Measurements from ENCODE around the gene ZNF417. TPM values are rescaled to one million over a fixed set of nuclear protein-coding genes. Genes with fewer than 3 reads are reported as not detected.
"Not testable (repeated sequence)": the region's sequence is repeated elsewhere in the genome, so short reads cannot be mapped to it uniquely, and the experiment has no call there.

The ZNF417 gene
- total and polyA plus RNA-seq, 2 donors (not counting 3 experiments of a cell fraction or from before 2014, with no cell fraction given), result 3.1 to 17.8 TPM

GRCh38 chr19:57886046-57886445, 30.3 kb downstream of the ZNF417 start:
- dilution Hi-C loops (cut with MboI; ENCODE audit: extremely low pct_ligation_motif_present, low sequenced_read_pairs), result no loop called here
- Histone ChIP-seq H3K79me2 (ENCODE audit: control insufficient read depth, insufficient read depth, low read length) (no peaks in the 10 kb centered on the region), H3K27ac (ENCODE audit: insufficient read depth, low read depth, low read length) (no peak overlapping the region), H4K20me1 (replicated peaks; ENCODE audit: control insufficient read depth, extremely low read depth, insufficient read depth, low read length) (no peaks in the 10 kb centered on the region), H3K27me3 (ENCODE audit: control insufficient read depth in 2 of 2, insufficient read depth in 2 of 2, low read length in 2 of 2) (no peaks in the 10 kb centered on the region), H3K4me3 (replicated peaks in 1 of 3; ENCODE audit: insufficient read depth in 1 of 3, low read depth in 1 of 3, low read length in 3 of 3) (no peak overlapping the region), H3K9me3 (replicated peaks; ENCODE audit: control insufficient read depth, insufficient read depth, low read length) (no peaks in the 10 kb centered on the region), H3K36me3 (ENCODE audit: control insufficient read depth in 2 of 2, extremely low read depth in 1 of 2, insufficient read depth in 2 of 2, low read length in 2 of 2) (no peaks in the 10 kb centered on the region), H3K9ac (replicated peaks; ENCODE audit: extremely low read depth, insufficient read depth, low read length) (no peak overlapping the region), H2AFZ (ENCODE audit: low read depth, low read length) (no peak overlapping the region), H3K9me1 (replicated peaks; ENCODE audit: control insufficient read depth, extremely low read depth, insufficient read depth, low read length) (no peaks in the 10 kb centered on the region), H3K4me1 (ENCODE audit: control insufficient read depth, extremely low read depth, insufficient read depth, low read length) (peaks cover 6% of the 10 kb centered on the region), H3K4me2 (ENCODE audit: insufficient read depth, low read length) (no peak overlapping the region)
- no TSS peak for BruUV-seq (replicated peaks)
- FAIRE-seq, result no peak
- TF ChIP-seq MYC (IDR thresholded peaks at IDR 0.05; ENCODE audit: low read depth, low read length) (no peak), GATA2 (IDR thresholded peaks at IDR 0.05; ENCODE audit: insufficient read depth, insufficient read length, low read depth, low read length) (no peak), FOS (IDR thresholded peaks at IDR 0.05; ENCODE audit: borderline replicate concordance, insufficient read depth, low read length) (no peak), JUN (IDR thresholded peaks at IDR 0.05; ENCODE audit: borderline replicate concordance, insufficient read depth, insufficient read length, low read depth) (no peak), CTCF (IDR thresholded peaks at IDR 0.05; ENCODE audit: extremely low read depth in 1 of 2, insufficient read depth in 1 of 2, low read depth in 1 of 2, low read length in 2 of 2) (no peak), MAX (IDR thresholded peaks at IDR 0.05; ENCODE audit: insufficient read depth, insufficient read length) (no peak), POLR2AphosphoS5 (IDR thresholded peaks at IDR 0.05; ENCODE audit: insufficient read depth, low read depth, low read length) (no peak), POLR2A (IDR thresholded peaks at IDR 0.05; ENCODE audit: low read depth, low read length) (no peak), EZH2 (IDR thresholded peaks at IDR 0.05; ENCODE audit: borderline replicate concordance, low read depth, low read length, severe bottlenecking) (no peak)
- ChIA-PET POLR2A (no interaction called here), CTCF (no interaction called here)
- intact Hi-C loops (cut with micrococcal nuclease), result no loop called here
- no peak for DNase-seq (ENCODE audit: low read depth, low spot score)

- BruUV-seq (replicated peaks); FAIRE-seq; DNase-seq (ENCODE audit: low read depth, low spot score): not testable (repeated sequence)
Measured at GRCh38 chr19:57873883-57874799, 42.3 kb downstream of the ZNF417 start.

More at GRCh38 chr19:57873883-57874799, 42.3 kb downstream of the ZNF417 start:
- CTCF ChIA-PET; POLR2A ChIA-PET; H3K4me2 ChIP-seq (ENCODE audit: insufficient read depth, low read length); intact Hi-C loops (cut with micrococcal nuclease); H3K9me1 ChIP-seq (replicated peaks; ENCODE audit: control insufficient read depth, extremely low read depth, insufficient read depth, low read length); H4K20me1 ChIP-seq (replicated peaks; ENCODE audit: control insufficient read depth, extremely low read depth, insufficient read depth, low read length); H3K4me1 ChIP-seq (ENCODE audit: control insufficient read depth, extremely low read depth, insufficient read depth, low read length); H2AFZ ChIP-seq (ENCODE audit: low read depth, low read length); H3K27me3 ChIP-seq (ENCODE audit: control insufficient read depth in 2 of 2, insufficient read depth in 2 of 2, low read length in 2 of 2); H3K27ac ChIP-seq (ENCODE audit: insufficient read depth, low read depth, low read length); H3K36me3 ChIP-seq (ENCODE audit: control insufficient read depth in 2 of 2, extremely low read depth in 1 of 2, insufficient read depth in 2 of 2, low read length in 2 of 2); H3K4me3 ChIP-seq (replicated peaks in 1 of 3; ENCODE audit: insufficient read depth in 1 of 3, low read depth in 1 of 3, low read length in 3 of 3); H3K79me2 ChIP-seq (ENCODE audit: control insufficient read depth, insufficient read depth, low read length); H3K9ac ChIP-seq (replicated peaks; ENCODE audit: extremely low read depth, insufficient read depth, low read length); dilution Hi-C loops (cut with MboI; ENCODE audit: extremely low pct_ligation_motif_present, low sequenced_read_pairs): not testable (repeated sequence)
- H3K9me3 ChIP-seq (replicated peaks; ENCODE audit: control insufficient read depth, insufficient read depth, low read length), result peaks cover 24% of the 10 kb centered on the region

Measured in endothelial cell of umbilical vein (primary cell).